Stimulated activated effector memory CD8-positive, alpha-beta T cell treated with anti-CD3 and anti-CD28 coated beads, Interleukin-12 subunit alpha, Interleukin-12 subunit beta, amount 100 ng/mL, for 72 hours (primary cell): ENCODE data around the gene ISX.
"Not testable (repeated sequence)": the region's sequence is repeated elsewhere in the genome, so short reads cannot be mapped to it uniquely, and the experiment has no call there.

Experiments
- ATAC-seq: fragments of 150-1000 bp; cut with Tn5 transposase; 2 replicates; pipeline ENCODE4 v1.10.0; 2021
- DNase-seq, 2 donors: peaks; one replicate each; pipeline ENCODE4 v3.0.0; 2021 to 2022; ENCODE audit warnings: low spot score in 2 of 2
- H3K27ac Mint-ChIP-seq: one replicate; pipeline ENCODE4 v1.8.0; 2022; ENCODE audit warnings: mild to moderate bottlenecking, mixed read lengths
- H3K36me3 Mint-ChIP-seq: one replicate; pipeline ENCODE4 v1.8.0; 2022; ENCODE audit warnings: mild to moderate bottlenecking, mixed read lengths
- H3K4me1 Mint-ChIP-seq: one replicate; pipeline ENCODE4 v1.8.0; 2022; ENCODE audit warnings: mixed read lengths
- H3K4me3 Mint-ChIP-seq: one replicate; pipeline ENCODE4 v1.8.0; 2022; ENCODE audit warnings: mild to moderate bottlenecking, mixed read lengths
- H3K9me3 Mint-ChIP-seq: one replicate; pipeline ENCODE4 v1.8.0; 2022; ENCODE audit warnings: mixed read lengths

ISX gene

DNA sequence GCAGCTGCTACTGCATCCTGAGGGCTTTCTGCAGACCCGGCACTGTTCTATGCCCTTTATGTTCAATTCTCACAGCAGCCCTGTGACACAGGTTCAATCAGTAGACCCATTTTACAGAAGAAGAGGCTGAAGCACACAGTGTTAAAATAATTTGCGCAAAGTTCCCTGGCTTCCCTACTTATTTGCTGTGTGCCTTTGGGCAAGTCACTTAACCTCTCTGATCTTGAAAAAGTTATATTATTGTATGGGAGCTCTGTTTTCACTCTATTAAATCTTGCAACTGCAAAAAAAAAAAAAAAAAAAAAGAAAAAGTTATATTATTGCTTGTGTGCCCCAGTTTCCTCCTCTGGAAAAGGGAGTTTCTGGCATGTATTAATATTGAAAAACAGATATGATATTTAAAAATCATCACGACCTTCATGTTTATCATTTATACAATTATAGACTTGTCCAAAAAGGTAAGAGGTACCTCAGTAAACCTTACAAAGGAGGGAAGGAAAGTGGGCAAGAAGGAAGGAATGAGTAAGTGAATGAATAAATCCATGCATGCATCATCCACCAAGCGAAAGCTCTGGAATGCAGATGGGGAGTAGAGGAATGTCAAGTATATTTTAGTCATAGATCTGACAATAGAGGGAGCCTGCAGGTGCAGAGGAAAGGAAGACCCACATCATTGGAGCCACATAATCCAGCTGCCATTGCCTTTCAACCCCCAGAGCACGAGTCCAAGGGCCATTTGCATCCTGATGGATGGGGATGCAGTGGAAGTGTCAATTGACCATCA lies 21.2 kb upstream of the ISX start:
- H3K4me3 Mint-ChIP-seq: no peak overlapping the region
- no peaks in the 10 kb centered on the region for H3K4me1 Mint-ChIP-seq
- no peak overlapping the region for H3K27ac Mint-ChIP-seq
- no peaks in the 10 kb centered on the region for H3K9me3 Mint-ChIP-seq
- H3K36me3 Mint-ChIP-seq: no peaks in the 10 kb centered on the region
- DNase-seq (no peak), ATAC-seq (no peak)

- no peak overlapping the region for H3K27ac Mint-ChIP-seq
- no peaks in the 10 kb centered on the region for H3K9me3 Mint-ChIP-seq
- DNase-seq (no peak), ATAC-seq (no peak)
- no peak overlapping the region for H3K4me3 Mint-ChIP-seq
- no peaks in the 10 kb centered on the region for H3K36me3 Mint-ChIP-seq
- no peaks in the 10 kb centered on the region for H3K4me1 Mint-ChIP-seq
Observed at GRCh38 chr22:35045451-35045850, 20.5 kb upstream of the ISX start.

GRCh38 chr22:35046744-35047462 lies 19.1 kb upstream of the ISX start:
- no peak for DNase-seq
- no peaks in the 10 kb centered on the region for H3K36me3 Mint-ChIP-seq
- no peak overlapping the region for H3K27ac Mint-ChIP-seq
- no peak overlapping the region for H3K4me3 Mint-ChIP-seq
- H3K9me3 Mint-ChIP-seq: no peaks in the 10 kb centered on the region
- no peaks in the 10 kb centered on the region for H3K4me1 Mint-ChIP-seq
- no peak for ATAC-seq

DNA sequence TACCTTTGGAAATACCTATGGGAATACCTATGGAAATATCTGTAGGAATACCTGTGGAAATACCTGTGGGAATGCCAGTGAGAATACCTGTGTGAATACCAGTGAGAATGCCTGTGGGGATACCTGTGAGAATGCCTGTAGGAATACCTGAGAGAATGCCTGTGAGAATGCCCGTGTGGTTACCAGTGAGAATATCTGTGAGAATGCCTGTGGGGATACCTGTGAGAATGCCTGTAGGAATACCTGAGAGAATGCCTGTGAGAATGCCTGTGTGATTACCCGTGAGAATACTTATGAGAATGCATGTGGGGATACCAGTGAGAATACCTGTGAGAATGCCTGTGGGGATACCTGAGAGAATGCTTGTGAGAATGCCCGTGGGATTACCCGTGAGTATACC lies 15.9 kb upstream of the ISX start:
- H3K4me3 Mint-ChIP-seq, H3K4me1 Mint-ChIP-seq, DNase-seq, H3K36me3 Mint-ChIP-seq, ATAC-seq, H3K9me3 Mint-ChIP-seq, H3K27ac Mint-ChIP-seq: not testable (repeated sequence)

GRCh38 chr22:35051013-35051535 lies 14.9 kb upstream of the ISX start:
- H3K4me3 Mint-ChIP-seq: no peak overlapping the region
- ATAC-seq: no peak
- no peaks in the 10 kb centered on the region for H3K36me3 Mint-ChIP-seq
- no peaks in the 10 kb centered on the region for H3K9me3 Mint-ChIP-seq
- DNase-seq: no peak
- H3K27ac Mint-ChIP-seq: no peak overlapping the region
- H3K4me1 Mint-ChIP-seq: no peaks in the 10 kb centered on the region

DNA sequence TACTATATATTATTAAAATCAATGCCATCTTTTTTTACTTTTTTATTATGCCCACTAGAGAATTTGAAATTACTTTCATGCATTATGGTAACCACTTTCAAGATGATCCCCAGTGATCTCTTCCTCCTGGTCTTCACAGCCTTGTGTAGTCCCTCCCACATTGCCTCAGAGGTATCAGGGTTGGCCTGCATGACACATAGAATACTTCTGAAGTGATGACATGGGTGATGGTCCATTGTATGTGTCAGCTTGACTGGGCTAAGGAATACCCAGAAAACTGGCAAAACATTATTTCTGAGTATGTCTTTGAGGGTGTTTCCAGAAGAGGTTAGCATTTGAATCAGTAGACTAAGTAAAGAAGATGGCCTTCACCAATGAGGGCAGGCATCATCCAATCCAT lies 14.2 kb upstream of the ISX start:
- ATAC-seq (peak; percentile 93), DNase-seq (no peak)
- H3K27ac Mint-ChIP-seq: no peak overlapping the region
- H3K9me3 Mint-ChIP-seq: no peaks in the 10 kb centered on the region
- no peaks in the 10 kb centered on the region for H3K4me1 Mint-ChIP-seq
- no peaks in the 10 kb centered on the region for H3K36me3 Mint-ChIP-seq
- H3K4me3 Mint-ChIP-seq: no peak overlapping the region

- ATAC-seq (no peak), DNase-seq (no peak)
- Mint-ChIP-seq H3K27ac (peak overlapping the region; percentile 56), H3K9me3 (no peaks in the 10 kb centered on the region), H3K4me3 (no peak overlapping the region), H3K4me1 (no peaks in the 10 kb centered on the region), H3K36me3 (no peaks in the 10 kb centered on the region)
Observed at GRCh38 chr22:35053060-35053835, 12.7 kb upstream of the ISX start.

- Mint-ChIP-seq H3K36me3 (no peaks in the 10 kb centered on the region), H3K4me3 (no peak overlapping the region), H3K27ac (peak overlapping the region; percentile 56), H3K4me1 (no peaks in the 10 kb centered on the region), H3K9me3 (no peaks in the 10 kb centered on the region)
- no peak for DNase-seq
- ATAC-seq: peak; percentile 68
Observed at GRCh38 chr22:35054064-35054463, 11.9 kb upstream of the ISX start.

DNA sequence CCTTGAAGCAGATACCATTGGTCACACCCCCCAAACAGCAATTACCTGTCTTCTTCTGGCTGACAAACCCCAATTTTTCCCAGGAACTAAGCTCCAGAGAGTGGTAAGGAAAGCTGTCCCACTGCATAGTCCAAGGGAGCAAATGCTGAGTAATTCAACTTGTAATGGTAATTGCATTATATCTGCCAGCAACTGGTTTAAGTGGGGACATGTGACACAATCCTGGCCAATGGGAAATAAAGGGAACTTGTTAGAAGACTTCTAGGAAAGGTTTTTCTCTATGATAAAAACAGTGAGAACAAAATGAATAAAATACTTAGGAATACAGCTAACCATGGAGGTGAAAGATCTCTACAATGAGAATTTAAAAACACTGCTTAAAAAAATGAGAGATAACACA lies 9.5 kb upstream of the ISX start:
- no peak overlapping the region for H3K4me3 Mint-ChIP-seq
- no peak for DNase-seq
- no peak for ATAC-seq
- H3K9me3 Mint-ChIP-seq: no peaks in the 10 kb centered on the region
- H3K4me1 Mint-ChIP-seq: no peaks in the 10 kb centered on the region
- no peaks in the 10 kb centered on the region for H3K36me3 Mint-ChIP-seq
- no peak overlapping the region for H3K27ac Mint-ChIP-seq

DNA sequence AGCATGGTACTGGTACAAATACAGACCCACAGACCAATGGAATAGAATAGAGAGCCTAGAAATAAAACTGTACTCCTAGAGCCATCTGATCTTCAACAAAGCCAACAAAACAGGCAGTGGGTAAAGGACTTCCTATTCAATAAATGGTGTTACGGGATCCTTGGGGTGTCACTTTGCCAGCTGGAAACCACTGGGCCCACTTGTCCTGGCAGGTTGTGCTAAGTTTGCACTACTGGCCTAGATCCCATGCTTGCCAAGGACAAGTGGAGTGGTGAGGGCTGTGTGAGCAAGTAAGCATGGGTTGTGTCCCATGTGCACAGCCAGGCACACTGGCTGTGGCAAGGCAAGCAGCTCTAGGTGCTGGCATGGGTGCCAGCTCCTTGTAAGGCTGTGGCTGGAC lies 8.8 kb upstream of the ISX start:
- Mint-ChIP-seq H3K9me3 (no peaks in the 10 kb centered on the region), H3K4me1 (no peaks in the 10 kb centered on the region), H3K27ac (no peak overlapping the region), H3K36me3 (no peaks in the 10 kb centered on the region), H3K4me3 (no peak overlapping the region)
- DNase-seq (no peak), ATAC-seq (no peak)

- ATAC-seq (no peak), DNase-seq (no peak)
- no peaks in the 10 kb centered on the region for H3K36me3 Mint-ChIP-seq
- H3K4me3 Mint-ChIP-seq: no peak overlapping the region
- no peaks in the 10 kb centered on the region for H3K9me3 Mint-ChIP-seq
- no peak overlapping the region for H3K27ac Mint-ChIP-seq
- no peaks in the 10 kb centered on the region for H3K4me1 Mint-ChIP-seq
Observed at GRCh38 chr22:35059632-35060031, 6.3 kb upstream of the ISX start.

GRCh38 chr22:35064664-35065063 lies 1.3 kb upstream of the ISX start:
- DNase-seq: no peak
- Mint-ChIP-seq H3K36me3 (no peaks in the 10 kb centered on the region), H3K27ac (no peak overlapping the region), H3K9me3 (no peaks in the 10 kb centered on the region), H3K4me1 (no peaks in the 10 kb centered on the region), H3K4me3 (no peak overlapping the region)
- ATAC-seq: peak; percentile 58

DNA sequence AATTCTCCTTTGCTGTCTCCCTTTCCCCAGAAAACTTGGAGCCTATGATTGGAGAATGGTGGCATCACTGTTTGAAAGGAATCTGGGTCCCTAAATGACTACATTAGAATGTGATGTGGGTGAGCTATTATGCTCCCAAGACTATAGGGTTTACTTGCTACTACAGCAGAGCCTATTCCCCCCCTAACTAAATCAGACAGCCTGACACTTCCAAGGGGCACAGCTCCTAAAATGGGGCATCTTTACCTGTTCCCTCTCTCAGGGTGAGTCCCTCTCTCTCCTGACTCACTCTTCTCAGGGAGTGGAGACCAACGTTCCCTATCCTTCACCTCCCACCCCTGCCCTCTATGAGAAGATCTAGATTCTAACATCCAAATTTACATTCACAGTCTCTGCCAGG lies 775 bp upstream of the ISX start:
- Mint-ChIP-seq H3K36me3 (no peaks in the 10 kb centered on the region), H3K4me1 (no peaks in the 10 kb centered on the region), H3K27ac (no peak overlapping the region), H3K4me3 (no peak overlapping the region), H3K9me3 (no peaks in the 10 kb centered on the region)
- ATAC-seq (no peak), DNase-seq (no peak)

DNA sequence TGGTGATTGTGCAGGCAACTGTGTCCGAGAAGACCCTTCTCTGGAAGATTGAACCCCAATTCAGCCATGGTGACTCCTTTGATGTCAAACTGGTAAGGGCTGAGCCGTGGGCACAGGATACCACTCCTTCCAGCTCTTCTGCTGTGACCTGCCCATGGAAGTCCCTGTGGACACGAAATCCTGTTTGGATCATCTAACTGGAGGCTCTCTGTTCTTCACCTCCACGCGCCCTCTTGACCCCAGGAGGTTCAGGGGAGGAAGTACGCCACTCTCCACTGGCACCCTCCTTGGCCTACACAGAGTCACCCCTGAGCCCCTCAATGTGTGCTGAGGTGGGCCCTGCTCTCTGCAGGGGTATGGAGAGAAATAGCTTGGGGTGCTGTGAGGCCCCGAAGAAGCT lies 810 bp downstream of the ISX start:
- H3K4me3 Mint-ChIP-seq: no peak overlapping the region
- no peak overlapping the region for H3K27ac Mint-ChIP-seq
- DNase-seq: no peak
- no peaks in the 10 kb centered on the region for H3K36me3 Mint-ChIP-seq
- no peaks in the 10 kb centered on the region for H3K9me3 Mint-ChIP-seq
- no peak for ATAC-seq
- no peaks in the 10 kb centered on the region for H3K4me1 Mint-ChIP-seq

- Mint-ChIP-seq H3K4me3 (no peak overlapping the region), H3K36me3 (no peaks in the 10 kb centered on the region), H3K9me3 (no peaks in the 10 kb centered on the region), H3K4me1 (no peaks in the 10 kb centered on the region), H3K27ac (no peak overlapping the region)
- ATAC-seq (no peak), DNase-seq (no peak)
Observed at GRCh38 chr22:35069541-35069940, 3.6 kb downstream of the ISX start.
